CD4-positive, alpha-beta T cell treated with Interferon gamma for 1 hour (primary cell): ENCODE data around the gene SMIM36.
"Not testable (repeated sequence)": the region's sequence is repeated elsewhere in the genome, so short reads cannot be mapped to it uniquely, and the experiment has no call there.

Experiments used
- DNase-seq: peaks from one replicate; pipeline ENCODE4 v3.0.0-alpha.2; 2020

The SMIM36 gene

GRCh38 chr17:55510986-55511721 is at the start of gene SMIM36:
TSS of gene SMIM36 (minus strand) at chr17:55511452.
- DNase-seq, result no peak

DNA sequence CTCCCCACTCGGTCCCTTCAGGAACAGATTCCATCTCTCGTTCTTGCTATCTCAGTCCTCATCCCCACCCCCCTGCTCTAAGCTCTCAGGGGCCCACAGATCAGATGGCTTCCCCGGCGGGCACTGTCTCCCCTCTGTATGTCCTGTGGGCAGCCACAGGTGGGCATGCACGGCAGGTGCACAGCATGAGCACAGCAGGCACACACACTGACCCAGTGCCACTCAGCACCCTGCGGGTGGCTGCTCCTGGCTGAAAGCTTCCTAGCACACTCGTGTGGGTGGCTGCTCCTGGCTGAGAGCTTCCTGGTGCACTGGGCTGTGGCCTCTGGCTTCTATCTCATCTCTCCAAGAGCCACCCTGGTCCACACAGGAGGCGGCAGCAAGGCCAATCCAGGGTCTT is 44.5 kb upstream of the SMIM36 start:
- no peak for DNase-seq

- no peak for DNase-seq
These were observed 37.9 kb upstream of the SMIM36 start for GRCh38 chr17:55549140-55549539.

DNA sequence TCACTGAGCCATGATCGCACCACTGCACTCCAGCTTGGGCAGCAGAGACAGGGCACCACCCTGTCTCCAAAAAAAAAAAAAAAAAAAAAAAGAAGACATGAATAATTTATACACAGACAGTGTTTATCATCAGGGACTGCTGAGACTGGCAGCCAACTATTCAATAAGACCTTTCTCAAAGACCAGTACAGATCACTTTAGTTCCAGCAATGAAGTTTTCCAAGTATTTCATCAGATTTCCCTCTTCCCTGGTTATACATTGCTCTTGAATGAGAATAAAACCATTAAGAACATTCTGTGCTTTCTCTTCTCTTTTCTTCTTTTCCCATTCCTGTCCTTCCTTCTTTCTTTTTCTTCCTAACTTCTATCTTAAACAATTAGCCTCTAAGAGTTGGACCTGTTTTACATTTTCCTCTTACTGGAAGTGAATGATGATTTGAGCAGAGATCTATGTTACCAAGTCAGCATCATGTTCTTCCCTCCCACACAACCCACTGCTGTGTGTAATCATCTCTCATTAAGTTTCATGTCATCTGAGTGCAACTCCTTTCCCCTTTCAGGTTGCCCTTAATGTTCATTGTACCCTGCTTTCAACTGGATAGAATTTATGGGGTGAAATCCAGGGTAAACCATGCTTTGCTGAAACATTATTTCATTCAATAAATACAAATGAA is 35.9 kb upstream of the SMIM36 start:
- DNase-seq, result no peak

- no peak for DNase-seq
These were observed 35.2 kb upstream of the SMIM36 start for GRCh38 chr17:55546481-55546880.

GRCh38 chr17:55545806-55546205 is 34.6 kb upstream of the SMIM36 start:
- DNase-seq, result no peak

DNA sequence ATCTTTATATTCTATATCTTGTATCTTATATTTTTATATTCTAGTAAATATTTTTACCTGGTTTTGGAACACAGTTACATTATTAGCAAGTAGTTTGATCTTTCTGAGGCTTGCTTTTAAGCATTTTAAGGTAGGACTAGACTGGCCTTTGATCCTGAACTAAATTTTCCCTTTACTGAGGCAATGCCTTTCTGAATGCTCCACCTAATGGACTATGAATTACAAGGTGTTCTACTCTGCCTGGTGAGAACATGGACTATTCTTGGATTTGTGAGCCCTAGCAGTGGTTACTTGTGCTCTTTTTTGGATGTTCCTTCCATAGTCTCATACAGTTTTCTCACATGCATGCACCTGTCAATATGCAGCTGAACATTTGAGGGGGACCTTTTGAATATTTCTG is 32.5 kb upstream of the SMIM36 start:
- DNase-seq, result no peak

GRCh38 chr17:55540414-55541091 is 29.3 kb upstream of the SMIM36 start:
- DNase-seq, result no peak

DNA sequence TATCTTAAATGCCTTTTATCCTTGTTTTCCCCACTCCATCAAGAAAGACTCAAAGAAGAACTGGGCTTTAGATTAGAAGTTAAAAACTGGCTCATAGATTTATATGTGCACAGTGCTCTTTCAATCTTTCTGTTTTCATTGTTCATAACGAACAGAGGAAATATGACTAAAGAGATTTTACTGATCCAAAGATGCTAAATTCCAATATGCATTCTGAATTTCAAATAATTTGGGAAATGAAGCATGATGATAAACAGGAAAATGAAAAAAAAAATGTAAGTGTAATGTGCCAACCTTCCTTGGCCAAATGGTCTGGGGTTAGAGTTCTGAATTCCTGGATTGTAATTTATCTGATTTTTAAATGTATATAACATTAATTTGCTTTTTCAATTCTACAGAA is 25.0 kb upstream of the SMIM36 start:
- DNase-seq, result no peak

GRCh38 chr17:55533608-55534007 is 22.4 kb upstream of the SMIM36 start:
- DNase-seq, result no peak

- DNase-seq, result no peak
These were observed 21.4 kb upstream of the SMIM36 start for GRCh38 chr17:55532670-55533069.

GRCh38 chr17:55531053-55531728 is 19.9 kb upstream of the SMIM36 start:
- DNase-seq, result no peak

GRCh38 chr17:55530064-55530463 is 18.8 kb upstream of the SMIM36 start:
- DNase-seq, result no peak

- no peak for DNase-seq
These were observed 16.4 kb upstream of the SMIM36 start for GRCh38 chr17:55527540-55528118.

GRCh38 chr17:55524440-55525220 is 13.4 kb upstream of the SMIM36 start:
- DNase-seq, result no peak

GRCh38 chr17:55523032-55523431 is 11.8 kb upstream of the SMIM36 start:
- not testable (repeated sequence) for DNase-seq

DNA sequence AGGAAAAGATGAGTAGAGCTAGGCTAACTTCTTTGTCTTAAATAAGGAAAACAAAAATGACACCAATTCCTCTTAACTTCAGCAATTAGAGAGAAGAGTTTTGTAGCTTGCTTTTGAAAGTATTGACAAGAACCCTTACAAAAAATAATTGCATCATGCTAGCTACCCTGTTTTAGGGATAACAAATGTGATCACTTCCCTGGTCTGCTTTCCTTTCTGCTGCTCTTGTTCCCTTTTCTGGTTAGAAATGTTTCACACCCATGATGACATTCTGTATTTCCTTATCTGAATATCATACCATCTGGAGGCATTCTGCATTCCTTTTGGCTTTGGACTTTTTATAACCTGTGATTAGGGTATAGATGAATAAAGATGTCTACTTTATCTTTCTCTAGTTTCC is 9.9 kb upstream of the SMIM36 start:
- DNase-seq, result no peak

GRCh38 chr17:55520402-55520801 is 9.2 kb upstream of the SMIM36 start:
- no peak for DNase-seq

DNA sequence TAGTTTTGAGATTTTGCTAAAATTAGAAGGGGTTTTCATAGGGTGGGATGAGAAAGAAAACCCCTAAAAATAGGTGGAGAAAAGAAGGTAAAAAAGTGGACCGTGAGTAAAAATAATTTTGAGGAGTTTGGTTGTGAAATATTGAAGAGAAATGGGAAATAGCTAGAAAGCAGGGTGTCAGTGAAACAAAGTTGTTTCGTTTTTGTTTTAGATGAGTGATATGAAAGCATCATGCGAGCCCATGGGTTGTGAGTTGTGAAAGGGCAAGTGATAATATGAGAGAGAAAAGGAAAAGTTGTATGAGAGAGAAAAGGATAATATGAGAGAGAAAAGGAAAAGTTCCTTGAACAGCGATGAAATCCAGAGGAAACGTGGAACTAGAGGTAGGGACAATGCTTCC is 7.3 kb upstream of the SMIM36 start:
- DNase-seq, result no peak

- DNase-seq, result peak; percentile 45
These were observed 2.8 kb upstream of the SMIM36 start for GRCh38 chr17:55513885-55514590.

DNA sequence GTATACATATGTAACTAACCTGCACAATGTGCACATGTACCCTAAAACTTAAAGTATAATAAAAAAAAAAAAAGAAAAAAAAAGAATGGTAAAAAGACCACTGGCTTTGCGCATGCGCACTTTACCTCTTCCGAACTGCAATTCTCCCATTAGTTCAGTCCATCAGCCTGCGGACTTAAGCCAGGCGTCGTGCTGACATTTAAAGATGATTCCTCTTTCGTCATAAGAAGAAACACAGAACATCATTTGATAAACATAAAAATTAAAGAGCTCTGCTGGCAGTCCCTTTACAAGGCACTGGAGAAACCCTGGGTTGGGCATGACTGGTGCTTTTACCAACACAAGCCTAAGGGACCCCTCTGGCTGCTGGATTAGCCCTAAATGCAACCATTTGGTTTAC is 3.6 kb downstream of the SMIM36 start:
- not testable (repeated sequence) for DNase-seq

- DNase-seq, result not testable (repeated sequence)
These were observed 9.6 kb downstream of the SMIM36 start for GRCh38 chr17:55501626-55502025.
